Right lobe of liver (tissue), 4 donors: ENCODE measurements around the gene CEP89.

Experiments used
- POLR2A ChIP-seq: fragments of 450-650 bp; IDR thresholded peaks from one replicate; pipeline ENCODE4 v1.6.1; 2017; ENCODE audit warnings: antibody characterized with exemption, mild to moderate bottlenecking
- TF ChIP-seq, protein P1 (sequence below), 4 donors: fragments of 200-600 bp in 3 of 4; fragments of 450-650 bp in 1 of 4; IDR thresholded peaks; one replicate each; pipeline versions ENCODE4 v1.5.1 to v1.8.0; 2016 to 2022; ENCODE audit warnings: antibody characterized with exemption in 4 of 4, mild to moderate bottlenecking in 2 of 4
- donor health status: DM: no; HTN: no; CAD: no.
- donor health status: DM: no; HTN: no; CAD: no.
- donor health status: DM: no; HTN: yes; CAD: no.

DNA sequence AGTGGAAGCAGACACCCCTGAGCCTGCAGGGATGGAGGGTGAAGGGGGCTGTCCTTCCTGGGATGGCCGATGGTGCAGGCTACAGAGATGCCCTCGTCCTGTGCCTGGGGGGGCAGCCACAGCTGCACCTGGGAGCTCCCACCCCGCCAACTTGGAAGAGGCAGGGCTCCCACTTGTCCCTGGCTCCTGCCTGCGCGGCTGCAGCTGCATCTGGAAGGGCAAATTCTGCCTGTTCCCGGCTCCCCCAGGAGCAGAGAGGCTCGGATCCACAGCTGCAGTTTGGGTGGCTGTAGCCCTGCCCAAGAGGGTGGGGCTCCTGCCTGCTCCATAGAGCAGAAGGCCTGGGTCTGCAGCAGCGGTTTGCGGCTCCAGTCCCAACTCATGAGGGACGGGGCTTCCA is 2.2 kb downstream of the CEP89 start:
- TF ChIP-seq, protein P1, sequence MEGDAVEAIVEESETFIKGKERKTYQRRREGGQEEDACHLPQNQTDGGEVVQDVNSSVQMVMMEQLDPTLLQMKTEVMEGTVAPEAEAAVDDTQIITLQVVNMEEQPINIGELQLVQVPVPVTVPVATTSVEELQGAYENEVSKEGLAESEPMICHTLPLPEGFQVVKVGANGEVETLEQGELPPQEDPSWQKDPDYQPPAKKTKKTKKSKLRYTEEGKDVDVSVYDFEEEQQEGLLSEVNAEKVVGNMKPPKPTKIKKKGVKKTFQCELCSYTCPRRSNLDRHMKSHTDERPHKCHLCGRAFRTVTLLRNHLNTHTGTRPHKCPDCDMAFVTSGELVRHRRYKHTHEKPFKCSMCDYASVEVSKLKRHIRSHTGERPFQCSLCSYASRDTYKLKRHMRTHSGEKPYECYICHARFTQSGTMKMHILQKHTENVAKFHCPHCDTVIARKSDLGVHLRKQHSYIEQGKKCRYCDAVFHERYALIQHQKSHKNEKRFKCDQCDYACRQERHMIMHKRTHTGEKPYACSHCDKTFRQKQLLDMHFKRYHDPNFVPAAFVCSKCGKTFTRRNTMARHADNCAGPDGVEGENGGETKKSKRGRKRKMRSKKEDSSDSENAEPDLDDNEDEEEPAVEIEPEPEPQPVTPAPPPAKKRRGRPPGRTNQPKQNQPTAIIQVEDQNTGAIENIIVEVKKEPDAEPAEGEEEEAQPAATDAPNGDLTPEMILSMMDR (IDR thresholded peaks at IDR 0.05) = no peak
- no peak for TF ChIP-seq POLR2A
